GM18867 (cell line): ENCODE results near the gene GLMN.

Experiments
- ATAC-seq: cut with Tn5 transposase; IDR thresholded peaks from one replicate; pipeline ENCODE4 v1.9.1; 2021; ENCODE audit warnings: mild to moderate bottlenecking, moderate library complexity; ENCODE audit not compliant: unreplicated experiment

The GLMN gene

DNA sequence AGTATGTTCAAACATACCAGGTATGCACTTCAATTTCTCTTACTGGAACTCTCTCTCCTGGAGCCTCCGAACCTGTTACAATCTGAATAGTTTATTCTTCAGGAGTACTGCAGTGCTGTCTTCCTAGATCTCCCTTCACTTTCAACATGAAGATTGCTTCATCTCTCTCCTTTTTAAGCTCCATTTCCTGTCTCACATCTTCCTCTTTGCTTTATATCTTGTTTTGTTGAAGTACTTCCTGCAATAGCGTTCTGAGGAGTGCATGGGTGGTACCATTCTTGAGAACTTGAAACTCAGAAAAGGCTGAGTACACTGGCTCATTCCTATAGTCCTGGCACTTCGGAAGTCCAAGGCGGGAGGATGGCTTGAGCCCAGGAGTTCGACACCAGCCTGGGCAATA, 96.8 kb downstream of the GLMN start:
- no peak for ATAC-seq
